Esophagus muscularis mucosa (tissue), 4 donors: Measurements from ENCODE around the gene TBCD.

ENCODE experiments used
- CTCF ChIP-seq, 3 experiments: fragments of 200-600 bp in 2 of 3; fragments of 450-650 bp in 1 of 3; sonication (generic) in 2 of 3; IDR thresholded peaks; one replicate each; pipeline ENCODE4 v1.5.1; 2017 to 2019; ENCODE audit warnings: antibody characterized with exemption in 3 of 3, mild to moderate bottlenecking in 2 of 3, moderate library complexity in 1 of 3
- EP300 ChIP-seq: sonication (generic); formaldehyde crosslinking; IDR thresholded peaks from one replicate; pipeline ENCODE4 v1.6.1; 2017; ENCODE audit warnings: antibody characterized with exemption
- POLR2A ChIP-seq: fragments of 450-650 bp; IDR thresholded peaks from one replicate; pipeline ENCODE4 v1.6.1; 2017; ENCODE audit warnings: antibody characterized with exemption, moderate library complexity, mild to moderate bottlenecking, low read depth
- POLR2AphosphoS5 ChIP-seq, 2 donors: sonication (generic); formaldehyde crosslinking; IDR thresholded peaks; one replicate each; pipeline ENCODE4 v1.6.1; 2017; ENCODE audit warnings: antibody characterized with exemption in 2 of 2

GRCh38 chr17:82704886-82705285 is 47.0 kb upstream of the TBCD start:
- TF ChIP-seq EP300 (no peak), POLR2AphosphoS5 (IDR thresholded peaks at IDR 0.05) (no peak), POLR2A (no peak), CTCF (IDR thresholded peaks at IDR 0.05) (no peak)
